Measurements from ENCODE around the gene FBXO44. TPM values are rescaled to one million over a fixed set of nuclear protein-coding genes. Genes with fewer than 3 reads are reported as not detected.
A peak's percentile ranks its signal among the peaks of the same experiment; 100 is the strongest.

FBXO44 gene
- total and polyA plus RNA-seq, 2 experiments from 2014 or later, result 22.0 to 30.8 TPM

GRCh38 chr1:11649624-11650330, 4.9 kb upstream of the FBXO44 start:
- Mint-ChIP-seq H3K4me3 (no peak overlapping the region; the same call in 2 of the 3 replicates), H3K9me3 (no peaks in the 10 kb centered on the region; the same call in 2 of the 3 replicates), H3K4me1 (peaks cover 35% of the 10 kb centered on the region), H3K27ac (no peak overlapping the region), H3K36me3 (ENCODE audit: low read depth) (peaks cover 2% of the 10 kb centered on the region; the same call in 1 of the 3 replicates), H3K27me3 (ENCODE audit: insufficient read depth, low read depth, poor library complexity) (peaks cover 25% of the 10 kb centered on the region)
- H3K27me3 ChIP-seq (ENCODE audit: insufficient read depth), result no peaks in the 10 kb centered on the region
- no peak overlapping the region for H2AFZ ChIP-seq
- peak overlapping the region; percentile 76 for H3K4me2 ChIP-seq
- H3K4me1 ChIP-seq (ENCODE audit: insufficient read depth), result peaks cover 30% of the 10 kb centered on the region
- no peak for TF ChIP-seq ZNF114 (CRISPR knock-in tag; IDR thresholded peaks at IDR 0.05)
- 0 out of 2 replicates have a peak, but pooled peaks have one; percentile 11 for TF ChIP-seq POLR2AphosphoS5 (IDR thresholded peaks at IDR 0.05; ENCODE audit: low read depth)
- H3K36me3 ChIP-seq (ENCODE audit: insufficient read depth), result no peaks in the 10 kb centered on the region
- H3K27ac ChIP-seq (ENCODE audit: low read depth), result no peak overlapping the region
- no peaks in the 10 kb centered on the region for H3K9me2 ChIP-seq (ENCODE audit: insufficient read depth)
- H4K20me1 ChIP-seq (replicated peaks; ENCODE audit: insufficient read depth), result peaks cover 8% of the 10 kb centered on the region
- peak overlapping the region; percentile 43; the same call in 1 of the 2 replicates for H3K4me3 ChIP-seq
- ATAC-seq (no peak), DNase-seq (ENCODE audit: low spot score) (no peak)
- H3F3A ChIP-seq (replicated peaks; ENCODE audit: low read depth), result peaks cover 13% of the 10 kb centered on the region; the same call in 1 of the 2 replicates
- H3K79me2 ChIP-seq (replicated peaks; ENCODE audit: insufficient read depth), result peaks cover 20% of the 10 kb centered on the region

GRCh38 chr1:11650331-11650991, 4.2 kb upstream of the FBXO44 start:
- Histone ChIP-seq H4K20me1 (replicated peaks; ENCODE audit: insufficient read depth) (peaks cover 4% of the 10 kb centered on the region; the same call in 1 of the 2 replicates), H3K9me2 (ENCODE audit: insufficient read depth) (no peaks in the 10 kb centered on the region), H3K27me3 (ENCODE audit: insufficient read depth) (no peaks in the 10 kb centered on the region), H3K36me3 (ENCODE audit: insufficient read depth) (no peaks in the 10 kb centered on the region), H2AFZ (no peak overlapping the region), H3F3A (replicated peaks; ENCODE audit: low read depth) (peaks cover 15% of the 10 kb centered on the region), H3K79me2 (replicated peaks; ENCODE audit: insufficient read depth) (peaks cover 20% of the 10 kb centered on the region), H3K4me1 (ENCODE audit: insufficient read depth) (peaks cover 32% of the 10 kb centered on the region), H3K27ac (ENCODE audit: low read depth) (no peak overlapping the region), H3K4me3 (peak overlapping the region; percentile 43), H3K4me2 (peak overlapping the region; percentile 76)
- Mint-ChIP-seq H3K27me3 (ENCODE audit: insufficient read depth, low read depth, poor library complexity) (peaks cover 28% of the 10 kb centered on the region), H3K9me3 (no peaks in the 10 kb centered on the region; the same call in 2 of the 3 replicates), H3K27ac (no peak overlapping the region), H3K4me3 (peak overlapping the region; percentile 63), H3K36me3 (ENCODE audit: low read depth) (no peaks in the 10 kb centered on the region; the same call in 2 of the 3 replicates), H3K4me1 (peaks cover 38% of the 10 kb centered on the region)
- peak; percentile 84 for DNase-seq (ENCODE audit: low spot score)
- TF ChIP-seq CTCF (conservative IDR thresholded peaks at IDR 0.05; ENCODE audit: low read depth in 2 of 2), result peak; percentile 36 to 74
- TF ChIP-seq JUNB (IDR thresholded peaks at IDR 0.05; ENCODE audit: unreplicated experiment), result no peak
- ATAC-seq, result peak; percentile 16

GRCh38 chr1:11651017-11651416, 3.7 kb upstream of the FBXO44 start:
- H3K27ac ChIP-seq (ENCODE audit: low read depth), result no peak overlapping the region
- H3K9me2 ChIP-seq (ENCODE audit: insufficient read depth), result no peaks in the 10 kb centered on the region
- no peaks in the 10 kb centered on the region for H3K36me3 ChIP-seq (ENCODE audit: insufficient read depth)
- H3K79me2 ChIP-seq (replicated peaks; ENCODE audit: insufficient read depth), result peaks cover 20% of the 10 kb centered on the region
- Mint-ChIP-seq H3K27ac (no peak overlapping the region), H3K4me1 (peaks cover 44% of the 10 kb centered on the region), H3K9me3 (no peaks in the 10 kb centered on the region; the same call in 2 of the 3 replicates), H3K27me3 (ENCODE audit: insufficient read depth, low read depth, poor library complexity) (peaks cover 28% of the 10 kb centered on the region), H3K4me3 (peak overlapping the region; percentile 63), H3K36me3 (ENCODE audit: low read depth) (peaks cover 3% of the 10 kb centered on the region; the same call in 2 of the 3 replicates)
- H3K27me3 ChIP-seq (ENCODE audit: insufficient read depth), result no peaks in the 10 kb centered on the region
- H3F3A ChIP-seq (replicated peaks; ENCODE audit: low read depth), result peaks cover 21% of the 10 kb centered on the region
- no peak overlapping the region for H2AFZ ChIP-seq
- peak overlapping the region; percentile 43 for H3K4me3 ChIP-seq
- H3K4me2 ChIP-seq, result peak overlapping the region; percentile 76
- no peak for DNase-seq (ENCODE audit: low spot score)
- no peak for ATAC-seq
- H4K20me1 ChIP-seq (replicated peaks; ENCODE audit: insufficient read depth), result peaks cover 6% of the 10 kb centered on the region; the same call in 1 of the 2 replicates
- H3K4me1 ChIP-seq (ENCODE audit: insufficient read depth), result peaks cover 37% of the 10 kb centered on the region
- TF ChIP-seq ZNF114 (CRISPR knock-in tag; IDR thresholded peaks at IDR 0.05), result no peak
- TF ChIP-seq POLR2AphosphoS5 (IDR thresholded peaks at IDR 0.05; ENCODE audit: low read depth), result no peak
- TF ChIP-seq EZH2 (IDR thresholded peaks at IDR 0.05; ENCODE audit: low read depth, unreplicated experiment), result no peak
- no peak for TF ChIP-seq ZNF462 (CRISPR knock-in tag; IDR thresholded peaks at IDR 0.05)

Measured in GM23338 (cell line).